Naive B cell (primary cell): Measurements from ENCODE around the gene CHN2. TPM values are rescaled to one million over a fixed set of nuclear protein-coding genes. Genes with fewer than 3 reads are reported as not detected.
A peak's percentile ranks its signal among the peaks of the same experiment; 100 is the strongest.

Experiments
- ATAC-seq, 2 donors: fragments of 150-1000 bp; cut with Tn5 transposase; 2 replicates each; pipeline ENCODE4 v1.10.0; 2021; ENCODE audit warnings: low read depth in 2 of 2, mild to moderate bottlenecking in 2 of 2, moderate library complexity in 2 of 2
- DNase-seq: peaks from one replicate; pipeline ENCODE4 v3.0.0; 2022
- H3K27ac Mint-ChIP-seq, 6 donors: one replicate each; pipeline ENCODE4 v1.8.0; 2020 to 2022; ENCODE audit warnings: mild to moderate bottlenecking in 6 of 6, mixed read lengths in 6 of 6, moderate library complexity in 5 of 6, inconsistent platforms in 2 of 6
- H3K27me3 Mint-ChIP-seq, 3 donors: one replicate each; pipeline ENCODE4 v1.8.0; 2021 to 2022; ENCODE audit warnings: mixed read lengths in 3 of 3, mild to moderate bottlenecking in 1 of 3
- H3K36me3 Mint-ChIP-seq, 2 donors: one replicate each; pipeline ENCODE4 v1.8.0; 2020 to 2022; ENCODE audit warnings: mixed read lengths in 2 of 2, inconsistent platforms in 1 of 2, mild to moderate bottlenecking in 1 of 2
- H3K4me1 Mint-ChIP-seq, 3 donors: one replicate each; pipeline ENCODE4 v1.8.0; 2020 to 2022; ENCODE audit warnings: mixed read lengths in 3 of 3, inconsistent platforms in 1 of 3, mild to moderate bottlenecking in 1 of 3, moderate library complexity in 1 of 3
- H3K4me3 Mint-ChIP-seq, 8 donors: one replicate each; pipeline ENCODE4 v1.8.0; 2020 to 2022; ENCODE audit warnings: mild to moderate bottlenecking in 8 of 8, mixed read lengths in 8 of 8, moderate library complexity in 8 of 8, inconsistent platforms in 2 of 8
- H3K9me3 Mint-ChIP-seq, 7 donors: one replicate each; pipeline ENCODE4 v1.8.0; 2020 to 2022; ENCODE audit warnings: mixed read lengths in 7 of 7, mild to moderate bottlenecking in 5 of 7, inconsistent platforms in 2 of 7, moderate library complexity in 1 of 7
- polyA plus RNA-seq, 6 donors: library from polyadenylated mRNA; unstranded; fragments of 300-500 nt; fragmentation: Illumina TruSeq; gene quantifications; one replicate each; pipeline ENCODE4 v1.2.3, GENCODE V29; 2021; ENCODE audit warnings: low read depth in 6 of 6

Gene CHN2
- polyA plus RNA-seq, 6 donors from 2014 or later: 0.27 TPM; not detected in 5

DNA sequence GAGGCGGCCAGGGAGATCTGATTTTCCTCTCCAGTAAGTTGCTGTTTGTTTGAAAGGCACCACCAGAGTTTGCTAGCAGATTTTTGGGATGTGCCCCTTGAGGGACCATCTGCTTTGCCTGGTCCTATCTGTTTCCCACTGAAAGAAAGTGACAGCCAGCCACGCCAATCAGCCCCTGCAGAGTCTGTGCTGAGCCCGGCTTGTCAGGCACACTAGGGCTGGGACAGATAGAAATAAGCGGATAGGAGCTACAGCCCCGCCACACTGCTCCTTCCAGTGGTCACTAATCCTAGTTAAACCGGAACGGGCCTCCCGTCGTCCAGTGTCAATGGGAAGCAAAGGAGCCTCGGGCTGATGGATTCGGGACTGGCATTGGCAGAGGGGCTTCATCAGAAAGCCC lies 207.2 kb downstream of the CHN2 start:
- DNase-seq: no peak

DNA sequence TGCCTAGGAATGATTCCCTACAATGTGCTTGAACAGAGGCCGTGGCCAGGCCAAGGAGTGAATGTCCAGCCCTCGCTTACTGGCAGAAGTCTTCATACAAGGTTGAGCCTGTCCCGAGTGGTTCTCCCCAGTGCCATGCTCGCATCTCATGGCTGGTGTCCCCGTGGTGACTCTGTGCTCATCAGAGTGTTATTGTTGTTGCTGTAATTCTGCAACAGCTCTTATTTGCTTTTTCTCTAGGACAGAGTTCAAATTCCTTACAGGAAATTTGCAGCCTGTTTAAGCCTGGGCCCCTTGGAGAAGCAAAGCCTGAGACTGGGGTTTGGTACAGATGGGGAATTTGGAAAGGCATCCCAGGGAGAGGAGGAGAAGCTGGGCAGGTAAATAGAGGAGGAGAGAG lies 211.3 kb downstream of the CHN2 start:
- ATAC-seq (no peak), DNase-seq (no peak)
- no peaks in the 10 kb centered on the region for H3K4me1 Mint-ChIP-seq
- H3K4me3 Mint-ChIP-seq: no peak overlapping the region
- H3K27me3 Mint-ChIP-seq: peaks cover 12 to 19% (median 15%) of the 10 kb centered on the region in 3 donors
- no peaks in the 10 kb centered on the region for H3K36me3 Mint-ChIP-seq
- no peaks in the 10 kb centered on the region for H3K9me3 Mint-ChIP-seq
- no peak overlapping the region for H3K27ac Mint-ChIP-seq

More for the DNA sequence above, 207.2 kb downstream of the CHN2 start:
- no peaks in the 10 kb centered on the region for H3K9me3 Mint-ChIP-seq
- H3K4me1 Mint-ChIP-seq: no peaks in the 10 kb centered on the region
- no peaks in the 10 kb centered on the region for H3K36me3 Mint-ChIP-seq
- no peak overlapping the region for H3K4me3 Mint-ChIP-seq
- peaks cover 19 to 23% (median 23%) of the 10 kb centered on the region in 3 donors for H3K27me3 Mint-ChIP-seq
- H3K27ac Mint-ChIP-seq: no peak overlapping the region
- no peak for ATAC-seq

DNA sequence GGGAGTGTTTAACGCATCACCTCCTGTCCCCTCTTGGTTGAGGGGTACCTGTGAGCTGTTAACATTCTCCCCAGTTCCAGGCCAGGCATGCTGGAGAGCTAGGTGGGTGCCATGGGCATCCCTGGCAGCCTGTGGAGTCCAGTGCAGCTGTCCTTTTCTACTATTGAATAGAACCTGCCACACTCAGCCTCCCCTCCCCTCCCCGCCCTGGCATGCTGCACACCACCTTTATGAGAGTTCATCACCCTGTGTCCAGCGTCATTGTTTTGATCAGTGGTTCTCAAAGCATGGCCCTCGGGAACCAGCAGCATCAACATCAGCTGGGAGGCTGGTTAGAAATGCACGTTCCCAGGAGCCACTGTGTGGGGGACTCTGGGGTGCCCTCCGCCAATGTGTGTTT lies 211.8 kb downstream of the CHN2 start:
- Mint-ChIP-seq H3K9me3 (no peaks in the 10 kb centered on the region), H3K27me3 (peaks cover 12 to 19% (median 15%) of the 10 kb centered on the region in 3 donors), H3K4me1 (no peaks in the 10 kb centered on the region), H3K36me3 (no peaks in the 10 kb centered on the region), H3K27ac (no peak overlapping the region), H3K4me3 (no peak overlapping the region)
- no peak for DNase-seq
- no peak for ATAC-seq

DNA sequence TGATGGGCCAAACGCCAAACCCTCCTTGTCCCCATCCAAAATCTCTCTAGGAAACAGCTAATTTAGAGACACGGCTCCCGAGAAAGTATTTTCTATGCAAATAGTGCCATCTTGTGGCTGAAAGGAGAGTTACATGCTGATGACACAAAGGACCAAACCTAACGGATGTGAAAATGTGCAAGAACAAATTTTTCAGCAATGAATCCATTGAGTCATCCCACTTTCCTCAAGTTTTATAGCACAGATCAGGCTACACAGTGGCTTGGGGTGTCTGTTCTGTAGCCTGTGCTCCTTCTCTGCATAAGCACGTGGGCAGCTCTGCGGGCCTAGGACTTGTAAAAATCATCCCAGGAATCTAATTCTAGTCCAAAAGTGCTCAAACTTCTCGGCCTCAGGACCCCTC lies 214.3 kb downstream of the CHN2 start:
- H3K9me3 Mint-ChIP-seq: no peaks in the 10 kb centered on the region
- no peak overlapping the region for H3K27ac Mint-ChIP-seq
- ATAC-seq: peak in 1 of 2 donors; percentile 45
- H3K4me3 Mint-ChIP-seq: no peak overlapping the region
- H3K36me3 Mint-ChIP-seq: no peaks in the 10 kb centered on the region
- H3K4me1 Mint-ChIP-seq: no peaks in the 10 kb centered on the region
- peaks cover 7 to 19% (median 18%) of the 10 kb centered on the region in 3 donors for H3K27me3 Mint-ChIP-seq
- peak; percentile 36 for DNase-seq

DNA sequence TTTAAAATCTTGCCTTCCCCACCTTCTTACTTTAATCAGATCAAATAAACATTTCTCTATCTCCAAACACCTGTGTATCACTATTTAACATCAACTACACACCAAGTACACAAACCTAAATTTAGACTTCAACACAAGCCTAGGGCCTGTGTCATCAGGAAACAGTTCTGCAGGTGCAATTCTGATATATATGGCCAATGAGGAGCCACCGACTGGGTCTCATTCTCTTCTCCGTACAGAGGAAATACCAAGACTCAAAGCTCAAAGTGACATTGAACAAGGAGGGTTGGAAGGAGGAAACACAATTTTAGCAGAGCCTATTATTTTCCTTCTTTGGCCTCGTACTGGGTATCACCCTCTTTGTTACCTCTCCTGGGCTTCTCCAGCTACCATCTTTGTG lies 216.4 kb downstream of the CHN2 start:
- Mint-ChIP-seq H3K36me3 (no peaks in the 10 kb centered on the region), H3K9me3 (no peaks in the 10 kb centered on the region), H3K4me3 (no peak overlapping the region), H3K27ac (no peak overlapping the region), H3K4me1 (no peaks in the 10 kb centered on the region), H3K27me3 (peaks cover 10 to 25% (median 18%) of the 10 kb centered on the region in 3 donors)
- ATAC-seq (no peak), DNase-seq (no peak)

DNA sequence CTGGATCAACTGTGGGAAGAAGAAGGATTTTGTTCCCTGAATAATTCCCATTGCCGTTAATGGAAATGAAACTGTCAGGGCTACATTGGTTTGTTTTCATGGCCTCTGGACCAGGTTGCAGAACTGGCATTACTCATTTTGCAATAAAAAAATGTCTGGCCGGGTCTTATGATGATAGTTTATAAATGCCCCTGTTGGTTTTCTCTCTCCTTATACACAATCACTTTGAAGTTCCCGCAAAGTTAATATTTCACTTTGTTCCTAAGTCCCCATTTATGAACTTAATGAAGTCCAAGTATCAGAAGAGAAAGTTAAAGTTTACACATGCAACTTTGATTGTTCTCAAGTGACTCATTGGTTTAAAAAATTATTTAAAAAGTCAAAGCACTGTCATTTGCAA lies 218.3 kb downstream of the CHN2 start:
- peaks cover 10 to 14% (median 14%) of the 10 kb centered on the region in 3 donors for H3K27me3 Mint-ChIP-seq
- no peak overlapping the region for H3K27ac Mint-ChIP-seq
- H3K36me3 Mint-ChIP-seq: no peaks in the 10 kb centered on the region
- H3K4me1 Mint-ChIP-seq: no peaks in the 10 kb centered on the region
- DNase-seq: no peak
- H3K4me3 Mint-ChIP-seq: no peak overlapping the region
- ATAC-seq: no peak
- no peaks in the 10 kb centered on the region for H3K9me3 Mint-ChIP-seq

DNA sequence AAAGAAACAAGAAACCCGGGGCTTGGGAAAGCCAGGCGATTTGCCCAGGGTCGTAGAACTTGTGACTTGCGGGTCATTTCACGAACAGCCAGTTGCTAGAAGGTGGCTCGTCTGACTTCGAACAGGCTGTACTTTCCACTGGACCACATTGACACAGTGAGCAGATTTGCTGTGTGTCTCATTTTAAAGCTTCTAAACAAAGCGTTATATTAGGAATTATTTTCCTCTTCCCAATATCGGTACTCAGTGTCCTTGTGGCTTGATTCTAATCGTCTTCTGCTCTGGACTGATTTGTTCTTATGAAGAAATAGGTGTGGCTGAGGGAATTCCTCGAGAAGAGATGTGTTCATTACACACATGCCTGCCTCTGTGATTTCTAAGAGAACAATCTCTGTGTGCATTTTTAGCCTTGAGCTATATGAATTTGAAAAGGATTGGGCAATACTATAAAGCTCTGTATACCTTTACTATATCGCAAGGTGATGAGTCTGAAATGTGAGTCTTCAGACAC lies 219.1 kb downstream of the CHN2 start:
- H3K27ac Mint-ChIP-seq: no peak overlapping the region
- DNase-seq: no peak
- no peak overlapping the region for H3K4me3 Mint-ChIP-seq
- ATAC-seq: no peak
- no peaks in the 10 kb centered on the region for H3K4me1 Mint-ChIP-seq
- H3K27me3 Mint-ChIP-seq: peaks cover 10 to 14% (median 10%) of the 10 kb centered on the region in 3 donors
- no peaks in the 10 kb centered on the region for H3K36me3 Mint-ChIP-seq
- H3K9me3 Mint-ChIP-seq: no peaks in the 10 kb centered on the region

DNA sequence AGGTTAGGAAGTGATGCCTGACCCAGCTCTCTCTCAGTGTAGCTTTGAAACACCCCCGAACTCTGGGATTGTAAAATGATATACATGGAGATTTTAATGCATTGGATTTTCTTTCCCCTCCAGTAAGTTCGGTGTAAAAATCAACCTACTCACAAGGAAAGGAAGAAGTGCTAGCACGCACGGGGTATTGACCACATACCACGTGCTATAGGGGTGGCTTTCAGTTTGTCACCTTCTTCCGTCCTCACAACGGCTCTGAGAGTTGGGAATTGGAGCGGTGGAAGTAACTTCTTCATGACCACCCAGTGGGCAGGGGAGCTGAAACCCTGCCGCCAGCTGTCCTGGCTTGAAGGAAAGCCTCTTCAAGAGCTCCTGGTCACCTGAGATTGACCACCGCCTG lies 219.6 kb downstream of the CHN2 start:
- Mint-ChIP-seq H3K9me3 (no peaks in the 10 kb centered on the region), H3K4me1 (no peaks in the 10 kb centered on the region), H3K27ac (no peak overlapping the region), H3K4me3 (no peak overlapping the region), H3K27me3 (peaks cover 7 to 14% (median 10%) of the 10 kb centered on the region in 3 donors), H3K36me3 (no peaks in the 10 kb centered on the region)
- DNase-seq: no peak
- no peak for ATAC-seq

DNA sequence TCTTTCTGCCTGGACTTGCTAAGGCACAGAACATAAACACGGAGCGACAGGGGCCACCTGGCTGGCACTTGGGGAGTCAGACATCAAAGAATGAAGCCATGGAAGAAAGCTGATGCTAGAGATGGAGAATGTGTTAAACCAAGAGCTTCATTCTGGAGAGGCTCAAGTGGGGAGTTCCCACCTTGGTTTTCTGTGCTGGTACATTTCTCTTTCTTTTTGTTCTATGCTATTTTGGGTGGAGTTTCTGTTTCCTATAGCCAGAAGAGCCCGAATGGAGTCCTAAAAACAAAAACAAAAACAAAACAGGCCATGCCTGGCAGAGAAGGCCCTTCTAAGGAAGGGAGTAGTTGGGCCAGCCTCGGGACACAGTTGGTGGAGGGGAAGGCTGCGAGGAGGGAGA lies 220.6 kb downstream of the CHN2 start:
- Mint-ChIP-seq H3K27me3 (peaks cover 7 to 14% (median 10%) of the 10 kb centered on the region in 3 donors), H3K9me3 (no peaks in the 10 kb centered on the region), H3K4me3 (no peak overlapping the region), H3K36me3 (no peaks in the 10 kb centered on the region), H3K27ac (no peak overlapping the region), H3K4me1 (no peaks in the 10 kb centered on the region)
- DNase-seq (no peak), ATAC-seq (no peak)

DNA sequence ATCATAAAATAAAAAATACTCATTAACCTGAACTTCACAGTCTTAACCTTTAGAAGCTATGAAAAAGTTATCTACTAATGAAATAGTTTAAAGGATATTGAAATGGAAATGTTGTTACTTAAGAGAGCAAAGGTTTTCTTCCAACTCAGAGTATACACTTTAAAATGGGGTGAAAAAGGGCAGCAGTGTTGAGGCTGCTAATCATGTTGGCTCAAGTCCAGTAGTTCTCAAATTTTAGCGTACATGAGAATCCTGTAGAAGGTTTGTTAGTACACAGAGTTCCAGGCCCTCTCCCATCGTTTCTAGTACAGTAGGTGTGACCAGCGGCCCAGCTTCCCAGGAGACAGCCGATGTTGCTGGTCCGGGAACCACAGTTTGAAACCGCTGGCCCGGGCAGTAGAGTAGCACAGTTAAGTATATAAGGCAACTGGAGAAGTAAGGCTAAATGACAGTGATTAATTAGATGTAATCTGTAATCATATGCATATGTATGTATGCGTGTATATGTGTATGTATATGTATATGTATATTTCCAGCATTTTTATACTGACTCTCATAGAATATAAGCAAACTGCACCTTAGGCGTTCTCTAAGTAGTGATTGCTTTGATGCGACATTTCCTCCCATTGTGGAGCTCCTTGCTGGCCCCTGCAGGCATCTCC lies 221.8 kb downstream of the CHN2 start:
- Mint-ChIP-seq H3K9me3 (no peaks in the 10 kb centered on the region), H3K27ac (no peak overlapping the region), H3K4me3 (no peak overlapping the region), H3K4me1 (no peaks in the 10 kb centered on the region), H3K27me3 (peaks cover 7 to 14% (median 10%) of the 10 kb centered on the region in 3 donors), H3K36me3 (no peaks in the 10 kb centered on the region)
- DNase-seq (no peak), ATAC-seq (no peak)

DNA sequence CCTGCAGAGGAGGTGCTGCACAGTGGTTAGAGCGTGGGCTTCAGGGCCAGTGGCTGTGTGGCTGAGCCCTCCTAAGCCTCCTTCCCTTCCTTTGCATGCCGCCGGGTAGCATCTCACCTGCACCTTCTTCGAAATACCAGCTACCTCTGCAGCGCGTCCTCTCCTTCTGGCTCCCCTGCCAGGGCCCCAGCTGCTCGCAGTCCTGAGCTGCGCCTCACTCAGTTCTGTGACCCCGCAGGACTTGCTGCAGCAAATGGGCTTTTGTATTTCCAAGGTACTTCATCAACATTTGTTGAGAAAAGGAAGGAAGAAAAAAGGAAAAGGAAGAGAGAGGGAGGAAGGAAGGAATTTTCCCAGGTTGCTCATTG lies 222.3 kb downstream of the CHN2 start:
- Mint-ChIP-seq H3K4me1 (no peaks in the 10 kb centered on the region), H3K9me3 (no peaks in the 10 kb centered on the region), H3K27me3 (peaks cover 7 to 14% (median 10%) of the 10 kb centered on the region in 3 donors), H3K4me3 (no peak overlapping the region), H3K27ac (no peak overlapping the region), H3K36me3 (no peaks in the 10 kb centered on the region)
- DNase-seq: no peak
- no peak for ATAC-seq

DNA sequence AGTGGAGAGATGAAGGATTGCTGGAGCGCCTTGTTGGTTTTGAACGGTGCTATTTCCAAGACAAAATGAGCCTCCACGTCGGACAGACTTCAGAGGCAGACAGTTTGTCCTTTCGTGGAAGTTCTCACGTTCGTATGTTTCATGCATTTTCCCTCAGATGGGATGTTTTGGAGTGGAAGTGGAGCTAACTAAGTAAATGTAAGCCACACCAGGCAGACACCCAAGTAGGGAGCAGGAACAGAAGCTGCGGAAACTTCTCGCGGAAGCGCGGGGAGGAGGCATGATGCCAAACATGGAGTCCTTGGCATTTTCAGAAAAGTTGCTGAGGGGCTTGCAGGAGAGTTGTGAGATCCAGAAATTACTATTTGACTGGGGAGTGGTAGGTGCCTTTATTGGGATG lies 223.5 kb downstream of the CHN2 start:
- Mint-ChIP-seq H3K27ac (no peak overlapping the region), H3K4me3 (no peak overlapping the region), H3K4me1 (no peaks in the 10 kb centered on the region), H3K27me3 (peaks cover 10 to 14% (median 11%) of the 10 kb centered on the region in 3 donors), H3K36me3 (no peaks in the 10 kb centered on the region), H3K9me3 (no peaks in the 10 kb centered on the region)
- DNase-seq: no peak
- no peak for ATAC-seq

DNA sequence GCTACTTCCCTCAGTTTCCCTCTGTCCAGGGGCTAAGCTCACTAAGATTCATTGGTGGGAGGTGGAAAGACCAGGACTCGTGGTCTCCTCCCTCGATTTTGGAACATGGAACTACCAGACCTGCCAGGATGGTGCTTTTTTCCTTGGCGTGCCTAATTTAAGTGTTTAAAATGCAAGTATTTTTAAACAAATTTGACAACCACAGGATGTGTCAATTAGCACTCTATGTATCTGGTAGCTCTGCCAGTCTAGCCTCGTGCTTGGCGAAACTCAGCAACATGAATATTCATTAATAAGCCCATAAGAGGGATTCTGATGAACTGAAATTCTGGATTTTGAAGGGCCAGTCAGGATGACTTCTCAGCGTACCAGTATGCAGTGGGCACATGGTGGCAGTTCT lies 224.1 kb downstream of the CHN2 start:
- Mint-ChIP-seq H3K27me3 (peaks cover 10 to 18% (median 10%) of the 10 kb centered on the region in 3 donors), H3K36me3 (no peaks in the 10 kb centered on the region), H3K4me1 (no peaks in the 10 kb centered on the region), H3K4me3 (no peak overlapping the region), H3K9me3 (no peaks in the 10 kb centered on the region), H3K27ac (no peak overlapping the region)
- DNase-seq: no peak
- no peak for ATAC-seq

DNA sequence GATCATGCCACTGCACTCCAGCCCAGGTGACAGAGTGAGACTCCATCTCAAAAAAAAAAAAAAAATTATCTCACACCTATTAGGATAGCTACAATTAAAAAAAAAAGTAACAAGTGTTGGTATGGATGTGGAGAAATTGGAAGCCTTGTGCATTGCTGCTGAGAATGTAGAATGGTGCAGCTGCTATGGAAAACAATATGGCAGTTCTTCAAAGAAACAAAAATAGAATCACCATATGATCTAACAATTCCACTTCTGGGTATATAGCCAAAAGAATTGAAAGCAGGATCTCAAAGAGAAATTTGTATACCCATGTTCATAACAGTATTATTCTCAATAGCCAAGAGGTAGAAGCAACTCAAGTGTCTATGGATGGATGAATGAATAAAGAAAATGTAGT lies 225.4 kb downstream of the CHN2 start:
- Mint-ChIP-seq H3K27me3 (peaks cover 3 to 13% (median 9%) of the 10 kb centered on the region in 3 donors), H3K4me1 (no peaks in the 10 kb centered on the region), H3K36me3 (no peaks in the 10 kb centered on the region)

More for the DNA sequence above, 225.4 kb downstream of the CHN2 start:
- ATAC-seq (no peak), DNase-seq (no peak)
- H3K9me3 Mint-ChIP-seq: no peaks in the 10 kb centered on the region
- H3K27ac Mint-ChIP-seq: no peak overlapping the region
- no peak overlapping the region for H3K4me3 Mint-ChIP-seq
